HepG2 (cell line): Measurements from ENCODE around the gene CA10. TPM values are rescaled to one million over a fixed set of nuclear protein-coding genes. Genes with fewer than 3 reads are reported as not detected.

ENCODE experiments used
- ATAC-seq: fragments of 200-7000 bp; cut with Tn5 transposase; 3 replicates; pipeline ENCODE4 v1.9.1; 2020; ENCODE audit warnings: mild to moderate bottlenecking, moderate library complexity
- BruUV-seq: library from RNA; stranded (reverse); fragments of 400-500 nt; replicated peaks from 2 replicates; lab custom pipeline; 2021; lab: Mats Ljungman, UMichigan
- CTCF ChIA-PET: fragments of 300-600 bp; formaldehyde crosslinking; extraction: SDS; loops from one replicate; lab custom pipeline; 2021; ENCODE audit warnings: low total read pairs, inconsistent platforms, low intra/inter-chr PET ratio; lab: Yijun Ruan, JAX
- POLR2A ChIA-PET: fragments of 350-600 bp; sonication (Branson Sonifier 250); formaldehyde crosslinking; loops from one replicate; lab custom pipeline; 2020; ENCODE audit warnings: antibody characterized with exemption, inconsistent platforms; lab: Yijun Ruan, JAX
- DNase-seq: peaks from one replicate; pipeline ENCODE4 v3.0.0-alpha.2; 2015; ENCODE audit warnings: low spot score
- FAIRE-seq: peaks from 3 replicates; lab custom pipeline; 2011; peaks lifted over from hg19 to GRCh38; lab: Jason Lieb, UNC
- H2AFZ ChIP-seq: one replicate; pipeline ENCODE4 v1.6.1; 2011; ENCODE audit warnings: low read length, inconsistent platforms
- H3K27ac ChIP-seq: fragments of 300-600 bp; 3 replicates; pipeline ENCODE4 v1.8.0; 2011; ENCODE audit warnings: mixed run types, mild to moderate bottlenecking, mixed read lengths, low read length, inconsistent platforms; ENCODE audit not compliant: insufficient read depth; ENCODE audit errors: extremely low read length
- H3K27me3 ChIP-seq, 2 experiments: fragments of 200-600 bp in 1 of 2; 2 replicates in 1 of 2; 3 replicates in 1 of 2; pipeline versions ENCODE4 v1.6.0 to v1.8.0; 2011; ENCODE audit warnings: low read length in 2 of 2, mild to moderate bottlenecking in 2 of 2, moderate library complexity in 2 of 2, inconsistent platforms in 1 of 2; ENCODE audit not compliant: insufficient read depth in 2 of 2, control insufficient read depth in 1 of 2
- H3K36me3 ChIP-seq, 2 experiments: fragments of 200-600 bp in 1 of 2; replicated peaks in 1 of 2; 2 replicates in 1 of 2; 3 replicates in 1 of 2; pipeline versions ENCODE4 v1.5.1 to v1.8.0; 2011; ENCODE audit warnings: low read length in 2 of 2, inconsistent platforms in 1 of 2; ENCODE audit not compliant: insufficient read depth in 2 of 2, control insufficient read depth in 1 of 2
- H3K4me1 ChIP-seq: 2 replicates; pipeline ENCODE4 v1.5.1; 2012; ENCODE audit warnings: low read length, inconsistent platforms; ENCODE audit not compliant: insufficient read depth
- H3K4me2 ChIP-seq: 2 replicates; pipeline ENCODE4 v1.6.0; 2011; ENCODE audit warnings: low read depth, low read length, inconsistent platforms
- H3K4me3 ChIP-seq, 3 experiments: fragments of 200-600 bp in 1 of 3; sonication (generic), shearing (Covaris generic) in 1 of 3; replicated peaks in 1 of 3; 2 replicates each; pipeline ENCODE4 v1.5.1; 2011 to 2016; ENCODE audit warnings: low read length in 3 of 3, inconsistent platforms in 2 of 3, low read depth in 2 of 3, mild to moderate bottlenecking in 2 of 3, control low read depth in 1 of 3, mixed read lengths in 1 of 3; ENCODE audit not compliant: insufficient read depth in 1 of 3
- H3K79me2 ChIP-seq: one replicate; pipeline ENCODE4 v1.6.1; 2011; ENCODE audit warnings: low read length, inconsistent platforms; ENCODE audit not compliant: insufficient read depth
- H3K9ac ChIP-seq: 2 replicates; pipeline ENCODE4 v1.6.0; 2011; ENCODE audit warnings: mild to moderate bottlenecking, low read depth, low read length, inconsistent platforms; ENCODE audit not compliant: insufficient read depth
- H3K9me3 ChIP-seq: 2 replicates; pipeline ENCODE4 v1.5.1; 2012; ENCODE audit warnings: mild to moderate bottlenecking, low read length
- H4K20me1 ChIP-seq: 2 replicates; pipeline ENCODE4 v1.6.0; 2011; ENCODE audit warnings: inconsistent platforms, mild to moderate bottlenecking, low read length, moderate library complexity; ENCODE audit not compliant: insufficient read depth
- GATAD1 ChIP-seq: IDR thresholded peaks from 2 replicates; pipeline ENCODE4 v1.6.1; 2016; ENCODE audit warnings: missing genetic modification reagents, missing compliant biosample characterization
- HOXA7 ChIP-seq: sonication (generic); formaldehyde crosslinking; IDR thresholded peaks from 2 replicates; pipeline ENCODE4 v1.8.1; 2022; ENCODE audit warnings: mild to moderate bottlenecking, missing genetic modification reagents, moderate library complexity
- IRF2 ChIP-seq: IDR thresholded peaks from 2 replicates; pipeline ENCODE4 v1.6.1; 2018; ENCODE audit warnings: missing genetic modification reagents, missing compliant biosample characterization
- KDM5B ChIP-seq: sonication (generic); formaldehyde crosslinking; IDR thresholded peaks from 2 replicates; pipeline ENCODE4 v1.4.0; 2020; ENCODE audit warnings: missing genetic modification reagents, mild to moderate bottlenecking, borderline replicate concordance
- WGBS: methylation state at CpG from one replicate; pipeline ENCODE4 v1.1.6; 2017; ENCODE audit warnings: low lambda C conversion rate; 5-methylcytosine and 5-hydroxymethylcytosine counted together
- in situ Hi-C: cut with HindIII; loops from 2 replicates; pipeline ENCODE4 v1.10.0; 2017; ENCODE audit warnings: low pct_unique_long_range_greater_than_20kb; ENCODE audit not compliant: extremely low pct_ligation_motif_present
- intact Hi-C: fragments of 100-400 bp; cut with micrococcal nuclease; formaldehyde crosslinking; loops from one replicate; pipeline ENCODE4 v1.10.0; 2022; ENCODE audit not compliant: unreplicated experiment
- polyA plus RNA-seq, 8 experiments: library from polyadenylated mRNA; depleted of rRNA in 3 of 8; stranded (reverse) in 7 of 8; unstranded in 1 of 8; fragments of >200 nt; fragmentation: Illumina TruSeq in 4 of 8; extraction: Trizol in 4 of 8; gene quantifications; 2 replicates each; pipeline versions ENCODE4 v1.2.1 to v1.2.3, GENCODE V29; 2011 to 2016; ENCODE audit warnings: low read depth in 4 of 8, missing spikeins in 1 of 8, mixed read lengths in 1 of 8; ENCODE audit not compliant: insufficient read depth in 1 of 8
- total RNA-seq, 5 experiments: library from RNA; depleted of rRNA; stranded (reverse); fragments of >200 nt; fragmentation: Illumina TruSeq; extraction: Trizol; gene quantifications; 2 replicates each; pipeline ENCODE4 v1.2.3, GENCODE V29; 2016; ENCODE audit warnings: low read depth in 1 of 5
- TF ChIP-seq, protein P1 (sequence below), 2 experiments: fragments of 450-650 bp in 1 of 2; sonication (generic) in 1 of 2; formaldehyde crosslinking in 1 of 2; IDR thresholded peaks; 2 replicates each; pipeline versions ENCODE4 v1.6.1 to v1.8.0; 2016 to 2022; ENCODE audit warnings: antibody characterized with exemption in 1 of 2, mild to moderate bottlenecking in 1 of 2, missing genetic modification reagents in 1 of 2
- TF ChIP-seq, protein P2 (sequence below): sonication (generic); formaldehyde crosslinking; conservative IDR thresholded peaks from 2 replicates; pipeline ENCODE4 v1.8.0; 2022; ENCODE audit warnings: missing genetic modification reagents
- TF ChIP-seq, protein P3 (sequence below): sonication (generic); formaldehyde crosslinking; IDR thresholded peaks from 2 replicates; pipeline ENCODE4 v1.5.1; 2020; ENCODE audit warnings: missing genetic modification reagents, mild to moderate bottlenecking, borderline replicate concordance

CA10 gene
- total and polyA plus RNA-seq, 2 of the 13 experiments (the other 11 are each of a cell fraction or from before 2014, with no cell fraction given): not detected

DNA sequence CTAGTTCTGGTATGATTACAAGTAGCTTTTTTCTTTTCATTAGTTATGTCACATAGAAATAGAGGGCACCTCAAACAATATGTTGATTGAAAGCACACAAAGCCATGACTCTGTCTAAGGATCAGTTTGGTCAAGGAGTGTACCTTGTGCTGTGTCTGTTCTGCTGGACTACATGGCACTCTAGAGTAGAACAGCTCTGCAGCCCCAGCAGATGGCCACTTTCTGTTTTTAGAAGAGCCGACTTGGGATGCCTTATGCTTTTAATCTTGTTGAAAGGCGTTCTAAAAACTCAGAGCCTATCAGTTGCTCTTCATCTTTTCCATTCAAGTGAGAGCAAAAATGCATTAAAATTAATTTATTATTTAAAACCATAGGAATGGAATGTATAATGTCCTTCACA is 49.3 kb upstream of the CA10 start:
- CTCF ChIA-PET: no interaction called here
- in situ Hi-C loops: no loop called here
- no peak overlapping the region for H3K4me2 ChIP-seq
- POLR2A ChIA-PET: no interaction called here
- ATAC-seq (no peak), DNase-seq (no peak), FAIRE-seq (no peak)
- BruUV-seq: no TSS peak
- TF ChIP-seq IRF2 (CRISPR knock-in tag) (no peak), KDM5B (CRISPR knock-in tag) (no peak), GATAD1 (CRISPR knock-in tag) (no peak), HOXA7 (CRISPR knock-in tag) (no peak)
- TF ChIP-seq, protein P1, sequence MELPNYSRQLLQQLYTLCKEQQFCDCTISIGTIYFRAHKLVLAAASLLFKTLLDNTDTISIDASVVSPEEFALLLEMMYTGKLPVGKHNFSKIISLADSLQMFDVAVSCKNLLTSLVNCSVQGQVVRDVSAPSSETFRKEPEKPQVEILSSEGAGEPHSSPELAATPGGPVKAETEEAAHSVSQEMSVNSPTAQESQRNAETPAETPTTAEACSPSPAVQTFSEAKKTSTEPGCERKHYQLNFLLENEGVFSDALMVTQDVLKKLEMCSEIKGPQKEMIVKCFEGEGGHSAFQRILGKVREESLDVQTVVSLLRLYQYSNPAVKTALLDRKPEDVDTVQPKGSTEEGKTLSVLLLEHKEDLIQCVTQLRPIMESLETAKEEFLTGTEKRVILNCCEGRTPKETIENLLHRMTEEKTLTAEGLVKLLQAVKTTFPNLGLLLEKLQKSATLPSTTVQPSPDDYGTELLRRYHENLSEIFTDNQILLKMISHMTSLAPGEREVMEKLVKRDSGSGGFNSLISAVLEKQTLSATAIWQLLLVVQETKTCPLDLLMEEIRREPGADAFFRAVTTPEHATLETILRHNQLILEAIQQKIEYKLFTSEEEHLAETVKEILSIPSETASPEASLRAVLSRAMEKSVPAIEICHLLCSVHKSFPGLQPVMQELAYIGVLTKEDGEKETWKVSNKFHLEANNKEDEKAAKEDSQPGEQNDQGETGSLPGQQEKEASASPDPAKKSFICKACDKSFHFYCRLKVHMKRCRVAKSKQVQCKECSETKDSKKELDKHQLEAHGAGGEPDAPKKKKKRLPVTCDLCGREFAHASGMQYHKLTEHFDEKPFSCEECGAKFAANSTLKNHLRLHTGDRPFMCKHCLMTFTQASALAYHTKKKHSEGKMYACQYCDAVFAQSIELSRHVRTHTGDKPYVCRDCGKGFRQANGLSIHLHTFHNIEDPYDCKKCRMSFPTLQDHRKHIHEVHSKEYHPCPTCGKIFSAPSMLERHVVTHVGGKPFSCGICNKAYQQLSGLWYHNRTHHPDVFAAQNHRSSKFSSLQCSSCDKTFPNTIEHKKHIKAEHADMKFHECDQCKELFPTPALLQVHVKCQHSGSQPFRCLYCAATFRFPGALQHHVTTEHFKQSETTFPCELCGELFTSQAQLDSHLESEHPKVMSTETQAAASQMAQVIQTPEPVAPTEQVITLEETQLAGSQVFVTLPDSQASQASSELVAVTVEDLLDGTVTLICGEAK (IDR thresholded peaks at IDR 0.05): no peak
- TF ChIP-seq, protein P1 (CRISPR knock-in tag; IDR thresholded peaks at IDR 0.05): no peak
- TF ChIP-seq, protein P2, sequence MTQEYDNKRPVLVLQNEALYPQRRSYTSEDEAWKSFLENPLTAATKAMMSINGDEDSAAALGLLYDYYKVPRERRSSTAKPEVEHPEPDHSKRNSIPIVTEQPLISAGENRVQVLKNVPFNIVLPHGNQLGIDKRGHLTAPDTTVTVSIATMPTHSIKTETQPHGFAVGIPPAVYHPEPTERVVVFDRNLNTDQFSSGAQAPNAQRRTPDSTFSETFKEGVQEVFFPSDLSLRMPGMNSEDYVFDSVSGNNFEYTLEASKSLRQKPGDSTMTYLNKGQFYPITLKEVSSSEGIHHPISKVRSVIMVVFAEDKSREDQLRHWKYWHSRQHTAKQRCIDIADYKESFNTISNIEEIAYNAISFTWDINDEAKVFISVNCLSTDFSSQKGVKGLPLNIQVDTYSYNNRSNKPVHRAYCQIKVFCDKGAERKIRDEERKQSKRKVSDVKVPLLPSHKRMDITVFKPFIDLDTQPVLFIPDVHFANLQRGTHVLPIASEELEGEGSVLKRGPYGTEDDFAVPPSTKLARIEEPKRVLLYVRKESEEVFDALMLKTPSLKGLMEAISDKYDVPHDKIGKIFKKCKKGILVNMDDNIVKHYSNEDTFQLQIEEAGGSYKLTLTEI (CRISPR knock-in tag): no peak
- TF ChIP-seq, protein P3, sequence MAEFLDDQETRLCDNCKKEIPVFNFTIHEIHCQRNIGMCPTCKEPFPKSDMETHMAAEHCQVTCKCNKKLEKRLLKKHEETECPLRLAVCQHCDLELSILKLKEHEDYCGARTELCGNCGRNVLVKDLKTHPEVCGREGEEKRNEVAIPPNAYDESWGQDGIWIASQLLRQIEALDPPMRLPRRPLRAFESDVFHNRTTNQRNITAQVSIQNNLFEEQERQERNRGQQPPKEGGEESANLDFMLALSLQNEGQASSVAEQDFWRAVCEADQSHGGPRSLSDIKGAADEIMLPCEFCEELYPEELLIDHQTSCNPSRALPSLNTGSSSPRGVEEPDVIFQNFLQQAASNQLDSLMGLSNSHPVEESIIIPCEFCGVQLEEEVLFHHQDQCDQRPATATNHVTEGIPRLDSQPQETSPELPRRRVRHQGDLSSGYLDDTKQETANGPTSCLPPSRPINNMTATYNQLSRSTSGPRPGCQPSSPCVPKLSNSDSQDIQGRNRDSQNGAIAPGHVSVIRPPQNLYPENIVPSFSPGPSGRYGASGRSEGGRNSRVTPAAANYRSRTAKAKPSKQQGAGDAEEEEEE (CRISPR knock-in tag): no peak
- no peaks in the 10 kb centered on the region for H3K9me3 ChIP-seq
- H4K20me1 ChIP-seq: no peaks in the 10 kb centered on the region
- no peak overlapping the region for H3K4me3 ChIP-seq
- H3K4me1 ChIP-seq: no peaks in the 10 kb centered on the region
- WGBS: 2% methylated on average over 2 of the region's 2 CpGs
- no peak overlapping the region for H3K27ac ChIP-seq
- H3K79me2 ChIP-seq: no peaks in the 10 kb centered on the region
- no peak overlapping the region for H2AFZ ChIP-seq
- H3K36me3 ChIP-seq: no peaks in the 10 kb centered on the region
- intact Hi-C loops: no loop called here
- H3K27me3 ChIP-seq: no peaks in the 10 kb centered on the region
- H3K9ac ChIP-seq: no peak overlapping the region
